GM19239 (cell line): Measurements from ENCODE around the gene MYO10.

ENCODE experiments used
- DNase-seq: peaks from one replicate; pipeline ENCODE4 v3.0.0; 2011; ENCODE audit warnings: low spot score; ENCODE audit not compliant: insufficient read length
- FAIRE-seq: peaks from 2 replicates; lab custom pipeline; 2011; peaks lifted over from hg19 to GRCh38; lab: Jason Lieb, UNC

MYO10 gene

DNA sequence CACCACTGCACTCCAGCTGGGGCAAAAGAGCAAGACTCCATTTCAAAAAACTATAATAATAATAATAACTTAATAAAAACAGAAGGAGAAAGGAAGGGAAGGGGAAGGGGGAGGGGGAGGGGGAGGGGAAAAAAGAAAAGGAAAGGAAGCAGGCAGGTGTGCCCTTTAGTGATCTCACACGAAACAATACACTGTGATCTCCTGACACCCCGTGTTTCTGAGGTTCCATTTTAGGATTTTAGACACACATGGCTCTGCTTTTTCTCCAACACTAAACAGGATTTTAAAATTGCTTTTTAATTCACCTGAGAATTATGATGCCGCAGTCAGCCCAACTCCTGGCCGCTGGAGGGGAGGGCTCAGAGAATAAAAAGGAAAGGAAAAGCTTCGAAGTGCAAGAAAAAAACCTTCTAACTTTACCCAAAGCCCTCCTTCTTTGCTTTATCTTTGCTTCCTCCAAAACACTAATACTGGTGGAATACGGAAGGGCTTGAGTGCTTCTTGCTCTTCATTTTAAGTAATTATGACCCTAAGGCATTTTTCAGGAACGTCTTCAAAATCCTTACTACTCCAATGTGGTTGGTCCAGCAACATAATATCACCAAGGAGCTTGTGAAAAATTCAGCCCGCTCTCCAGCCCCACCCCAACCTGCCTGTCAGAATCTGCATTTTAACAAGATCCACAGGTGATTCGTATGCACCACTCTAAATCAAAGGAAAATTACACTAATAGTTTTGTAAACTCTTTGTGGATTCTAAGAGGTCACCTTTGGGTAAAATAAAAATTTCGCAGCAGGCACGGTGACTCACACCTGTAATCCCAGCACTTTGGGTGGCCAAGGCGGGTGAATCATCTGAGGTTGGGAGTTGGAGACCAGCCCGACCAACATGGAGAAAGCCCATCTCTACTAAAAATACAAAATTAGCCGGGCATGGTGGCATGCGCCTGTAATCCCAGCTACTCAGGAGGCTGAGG is 66.0 kb downstream of the MYO10 start:
- FAIRE-seq: no peak
- DNase-seq: no peak

- no peak for DNase-seq
- no peak for FAIRE-seq
These were observed 68.5 kb downstream of the MYO10 start for GRCh38 chr5:16867577-16867953.

- FAIRE-seq: no peak
- no peak for DNase-seq
These were observed 69.1 kb downstream of the MYO10 start for GRCh38 chr5:16866795-16867576.

- DNase-seq: no peak
- no peak for FAIRE-seq
These were observed 69.8 kb downstream of the MYO10 start for GRCh38 chr5:16866273-16866672.

- FAIRE-seq (no peak), DNase-seq (no peak)
These were observed 70.9 kb downstream of the MYO10 start for GRCh38 chr5:16865151-16865550.

- DNase-seq (no peak), FAIRE-seq (no peak)
These were observed 71.4 kb downstream of the MYO10 start for GRCh38 chr5:16864631-16865131.

DNA sequence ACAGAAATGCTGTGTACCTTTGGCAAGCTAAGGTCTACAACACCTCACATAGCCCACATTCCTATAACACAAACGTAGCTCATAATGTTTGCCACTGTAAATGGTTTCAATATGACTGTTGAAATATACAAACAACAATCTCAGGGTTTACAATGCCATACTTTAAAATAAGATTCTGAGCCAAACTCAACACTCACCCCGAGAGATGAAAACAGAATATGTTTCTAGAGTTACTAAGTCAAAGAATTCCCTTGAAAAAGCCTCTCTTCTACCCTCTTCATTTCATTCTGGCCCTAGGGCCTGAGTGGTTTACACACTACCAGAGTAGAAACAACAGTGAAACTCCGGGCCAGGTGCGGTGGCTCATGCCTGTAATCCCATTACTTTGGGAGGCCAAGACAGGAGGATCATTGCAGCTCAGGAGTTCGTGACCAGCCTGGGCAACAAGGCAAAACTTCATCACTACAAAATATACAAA is 72.6 kb downstream of the MYO10 start:
- FAIRE-seq (no peak), DNase-seq (no peak)

- FAIRE-seq (no peak), DNase-seq (no peak)
These were observed 73.3 kb downstream of the MYO10 start for GRCh38 chr5:16862777-16863176.

DNA sequence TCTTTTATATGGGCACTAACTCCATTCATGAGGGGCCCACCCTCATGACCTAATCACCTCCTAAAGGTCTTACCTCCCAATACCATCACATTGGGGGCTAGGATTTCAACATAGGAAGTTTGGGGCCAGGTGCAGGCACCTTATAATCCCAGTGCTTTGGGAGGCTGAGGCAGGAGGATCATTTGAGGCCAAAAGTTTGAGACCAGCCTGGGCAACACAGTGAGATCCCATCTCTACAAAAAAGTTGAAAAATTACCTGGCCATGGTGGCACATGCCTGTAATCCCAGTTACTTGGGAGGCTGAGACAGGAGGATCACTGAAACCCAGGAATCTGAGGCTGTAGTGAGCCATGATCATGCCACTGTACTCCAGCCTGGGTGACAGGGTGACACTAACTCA is 76.7 kb downstream of the MYO10 start:
- FAIRE-seq (no peak), DNase-seq (no peak)

DNA sequence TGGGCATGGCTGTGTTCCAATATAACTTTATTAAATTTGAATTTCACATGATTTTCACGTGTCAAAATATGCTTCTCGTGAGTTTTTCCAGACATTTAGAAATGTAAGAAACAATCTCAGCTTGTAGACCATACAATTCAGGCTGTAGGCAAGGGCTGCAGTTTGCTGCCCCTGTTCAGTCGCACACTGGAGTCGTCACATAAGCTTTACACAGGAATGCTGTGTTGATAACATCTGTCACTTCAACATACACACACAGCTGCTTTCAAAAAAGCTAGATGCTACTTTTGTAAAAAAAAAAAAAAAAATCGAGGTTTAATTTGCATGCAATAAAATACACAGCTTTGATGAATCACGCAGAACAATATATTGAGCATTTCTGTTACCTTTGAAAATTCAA is 77.9 kb downstream of the MYO10 start:
- FAIRE-seq (no peak), DNase-seq (no peak)

DNA sequence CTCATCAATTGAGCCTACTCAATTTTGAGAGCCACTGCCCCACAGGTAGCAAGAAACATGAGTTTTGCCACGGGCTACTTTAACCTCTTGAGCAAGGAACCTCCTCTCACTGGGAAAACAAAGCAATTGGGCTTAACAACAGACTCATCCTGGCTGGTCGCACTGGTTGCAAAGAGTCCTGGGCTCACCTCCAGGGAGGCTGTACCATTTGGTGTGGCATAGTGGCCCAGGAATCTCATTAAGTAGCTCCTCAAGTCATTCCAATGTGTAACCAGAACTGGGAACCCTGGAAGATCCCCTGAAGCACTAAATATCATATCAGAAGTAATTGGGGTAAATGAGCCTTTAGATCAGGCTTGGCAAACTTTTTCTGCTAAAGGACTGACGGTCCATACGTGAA is 78.5 kb downstream of the MYO10 start:
- DNase-seq (no peak), FAIRE-seq (no peak)

DNA sequence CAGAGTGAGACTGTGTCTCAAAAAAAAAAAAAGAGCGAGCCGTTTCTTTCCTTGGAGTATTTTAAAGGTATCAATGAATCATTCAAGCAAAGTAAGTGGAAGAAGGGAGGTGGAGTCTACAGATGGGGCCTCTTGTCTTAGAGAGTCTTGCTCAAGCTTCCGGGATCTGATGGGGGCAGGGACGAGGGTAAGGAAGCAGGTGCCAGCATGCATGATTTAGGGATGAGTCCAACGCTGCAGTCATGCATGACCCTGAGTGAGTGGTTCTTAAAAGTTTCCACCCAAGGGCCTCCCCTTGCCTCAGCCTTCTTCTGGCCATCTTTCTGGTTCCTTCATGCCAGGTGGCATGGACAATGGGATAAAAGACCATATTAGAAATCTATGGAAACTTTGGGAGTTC is 79.6 kb downstream of the MYO10 start:
- no peak for DNase-seq

GRCh38 chr5:16855898-16856297 is 80.2 kb downstream of the MYO10 start:
- DNase-seq: no peak
- FAIRE-seq: no peak

More for the DNA sequence above, 79.6 kb downstream of the MYO10 start:
- FAIRE-seq: no peak

DNA sequence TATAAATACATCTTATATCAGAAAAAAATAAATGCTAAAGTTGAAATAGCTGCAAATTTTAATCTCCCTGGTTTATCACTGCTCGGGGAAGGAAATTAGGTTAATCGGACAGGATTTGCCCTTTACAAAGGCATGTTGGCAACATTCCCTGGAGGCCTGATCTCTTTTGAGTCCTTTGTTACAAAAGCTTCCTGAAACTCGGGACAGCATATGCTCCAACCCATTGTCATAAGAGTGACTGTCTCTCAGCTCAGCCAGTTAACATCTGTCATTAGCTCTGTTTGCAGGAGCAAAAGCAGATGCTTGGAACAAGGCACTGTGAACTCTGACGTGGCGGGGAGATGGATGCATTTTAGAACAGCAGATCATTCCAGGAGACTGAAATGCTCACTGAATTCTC is 80.6 kb downstream of the MYO10 start:
- DNase-seq (no peak), FAIRE-seq (no peak)

DNA sequence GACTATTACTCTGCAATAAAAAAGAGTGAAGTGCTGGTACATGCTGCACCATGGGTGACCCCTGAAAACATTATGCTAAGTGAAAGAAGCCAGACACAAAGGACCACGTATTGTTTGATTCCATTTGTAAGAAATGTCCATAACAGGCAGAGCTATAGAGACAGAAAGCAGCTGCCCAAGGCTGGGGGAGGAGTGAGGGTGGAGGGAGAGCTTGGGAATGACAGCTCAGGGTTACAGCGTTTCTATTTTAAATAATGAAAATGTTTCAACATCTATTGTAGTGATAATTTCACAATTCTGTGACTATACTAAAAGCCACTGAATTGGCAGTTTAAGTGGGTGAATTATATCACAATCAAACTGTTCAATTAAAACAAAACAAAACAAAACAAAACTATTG is 81.7 kb downstream of the MYO10 start:
- DNase-seq (no peak), FAIRE-seq (no peak)

- DNase-seq: no peak
- FAIRE-seq: no peak
These were observed 82.6 kb downstream of the MYO10 start for GRCh38 chr5:16853518-16853917.

- DNase-seq (no peak), FAIRE-seq (no peak)
These were observed 83.7 kb downstream of the MYO10 start for GRCh38 chr5:16852251-16853005.

DNA sequence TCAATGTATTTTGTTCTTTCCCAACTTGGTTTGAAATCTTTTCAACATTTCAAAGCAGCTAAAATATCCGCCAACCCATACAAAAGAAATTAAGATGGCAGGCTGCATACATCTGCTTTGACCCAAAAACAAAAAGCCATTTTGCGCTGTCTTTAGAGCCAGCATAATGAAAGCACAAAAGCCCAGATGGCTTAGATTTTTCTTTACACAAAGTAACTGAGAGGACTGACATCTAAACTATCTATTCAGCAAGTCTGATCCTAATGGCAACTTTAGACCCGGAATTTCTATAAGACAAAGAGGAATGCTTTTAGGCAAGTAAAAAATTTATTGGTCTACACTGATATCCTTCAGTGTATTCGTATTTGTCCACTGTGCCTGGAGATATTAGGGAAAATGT is 86.3 kb downstream of the MYO10 start:
- FAIRE-seq: no peak

GRCh38 chr5:16849181-16849580 is 86.9 kb downstream of the MYO10 start:
- no peak for FAIRE-seq
- no peak for DNase-seq

More for the DNA sequence above, 86.3 kb downstream of the MYO10 start:
- DNase-seq: no peak

- no peak for FAIRE-seq
- no peak for DNase-seq
These were observed 91.1 kb downstream of the MYO10 start for GRCh38 chr5:16844952-16845351.
